ES-I3 (cell line): ENCODE results near the gene SCUBE2.
A peak's percentile ranks its signal among the peaks of the same experiment; 100 is the strongest.

Source experiments
- H3K36me3 ChIP-seq: 2 replicates; pipeline ENCODE4 v1.6.1; 2013; ENCODE audit warnings: mild to moderate bottlenecking, low read length, control low read depth, moderate library complexity; ENCODE audit not compliant: insufficient read depth
- H3K4me1 ChIP-seq: 2 replicates; pipeline ENCODE4 v1.6.1; 2013; ENCODE audit warnings: mild to moderate bottlenecking, control low read depth, low read length; ENCODE audit not compliant: insufficient read depth
- H3K9ac ChIP-seq: 2 replicates; pipeline ENCODE4 v1.6.1; 2013; ENCODE audit warnings: low read depth, mild to moderate bottlenecking, low read length, moderate library complexity
- H3K9me3 ChIP-seq: 2 replicates; pipeline ENCODE4 v1.6.1; 2013; ENCODE audit warnings: mild to moderate bottlenecking, low read length, moderate library complexity; ENCODE audit not compliant: control insufficient read depth, insufficient read depth

SCUBE2 gene

DNA sequence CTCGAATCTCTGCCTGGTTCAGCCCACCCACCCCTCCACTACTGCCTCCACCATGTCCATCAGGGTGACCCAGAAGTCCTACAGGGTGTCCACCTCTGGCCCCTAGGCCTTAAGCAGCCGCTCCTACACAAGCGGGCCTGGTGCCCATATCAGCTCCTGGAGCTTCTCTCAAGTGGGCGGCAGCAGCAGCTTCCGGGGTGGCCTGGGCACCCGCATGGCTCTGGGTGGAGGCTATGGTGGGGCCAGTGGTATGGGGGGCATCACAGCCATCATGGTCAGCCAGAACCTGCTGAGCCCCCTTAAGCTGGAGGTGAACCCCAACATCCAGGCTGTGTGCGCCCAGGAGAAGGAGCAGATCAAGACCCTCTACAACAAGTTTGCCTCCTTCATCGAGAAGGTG is 3.0 kb upstream of the SCUBE2 start:
- no peak overlapping the region for H3K9ac ChIP-seq
- no peaks in the 10 kb centered on the region for H3K36me3 ChIP-seq
- H3K9me3 ChIP-seq: no peaks in the 10 kb centered on the region
- H3K4me1 ChIP-seq: peaks cover 8% of the 10 kb centered on the region

DNA sequence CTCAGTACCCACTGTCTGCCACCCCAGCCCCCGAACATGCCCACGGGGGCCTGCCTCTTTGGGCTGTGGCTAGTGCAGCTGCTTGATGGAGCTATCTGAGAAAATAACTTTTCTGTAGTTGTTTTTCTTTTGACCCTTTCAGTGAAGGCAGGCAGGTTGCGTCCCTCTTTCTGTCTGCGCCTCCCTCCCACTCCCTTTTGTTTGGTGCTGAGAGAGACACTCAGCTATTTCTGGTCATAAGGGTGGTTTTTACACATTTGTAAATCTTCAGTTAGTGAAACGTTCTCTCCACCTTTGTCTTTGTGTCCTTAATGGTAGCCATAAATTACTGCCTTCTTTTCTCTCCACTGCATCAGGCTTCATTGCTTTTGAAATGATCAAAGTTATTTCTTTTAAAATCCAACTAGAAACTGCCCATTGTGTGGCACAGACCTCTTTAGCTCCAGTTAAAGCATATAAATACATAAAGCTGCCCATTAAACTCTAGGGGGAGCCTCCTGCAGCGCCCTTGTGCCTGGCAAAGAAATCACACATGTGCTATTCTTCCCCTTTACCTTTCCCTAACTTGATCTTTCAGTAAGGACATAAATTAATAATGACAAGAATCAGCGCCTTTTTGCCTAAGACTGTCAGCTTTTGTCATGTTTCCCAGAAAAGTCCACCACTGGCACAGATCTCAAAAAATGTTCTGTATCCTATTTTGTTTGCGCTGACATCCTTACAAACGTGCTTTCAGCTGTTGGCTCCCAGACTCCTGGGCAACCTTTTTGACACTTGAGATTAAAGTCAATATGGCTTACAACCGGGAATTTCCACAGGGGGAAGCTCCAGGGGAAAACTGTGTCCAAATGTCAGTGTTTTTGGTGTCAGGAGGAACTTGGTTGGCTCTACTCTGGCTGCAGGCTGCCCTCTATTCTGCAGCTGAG is 1.7 kb upstream of the SCUBE2 start:
- Histone ChIP-seq H3K9me3 (no peaks in the 10 kb centered on the region), H3K4me1 (peaks cover 10% of the 10 kb centered on the region), H3K36me3 (no peaks in the 10 kb centered on the region), H3K9ac (no peak overlapping the region)

DNA sequence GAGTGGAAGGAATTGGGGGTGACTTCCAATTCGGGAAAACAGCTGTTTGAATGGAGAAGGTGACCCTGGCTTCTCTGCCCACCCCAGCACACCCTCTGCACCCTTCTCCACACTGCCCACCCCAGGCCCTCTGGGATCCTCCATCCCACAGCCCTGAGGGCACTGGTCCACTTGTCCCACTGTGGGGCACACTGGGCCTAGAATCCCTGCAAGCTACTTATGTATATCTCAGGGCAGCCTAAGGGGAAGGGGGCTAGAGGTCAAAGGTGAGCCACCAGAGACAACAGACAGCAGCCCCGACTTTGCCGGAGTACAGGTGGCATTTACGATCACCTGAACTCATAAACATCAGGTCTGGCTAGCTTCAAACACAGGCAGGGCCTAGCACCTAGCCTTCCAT is 673 bp upstream of the SCUBE2 start:
- Histone ChIP-seq H3K9me3 (no peaks in the 10 kb centered on the region), H3K36me3 (no peaks in the 10 kb centered on the region), H3K4me1 (peaks cover 10% of the 10 kb centered on the region), H3K9ac (peak overlapping the region; percentile 59; the same call in 1 of the 2 replicates)

DNA sequence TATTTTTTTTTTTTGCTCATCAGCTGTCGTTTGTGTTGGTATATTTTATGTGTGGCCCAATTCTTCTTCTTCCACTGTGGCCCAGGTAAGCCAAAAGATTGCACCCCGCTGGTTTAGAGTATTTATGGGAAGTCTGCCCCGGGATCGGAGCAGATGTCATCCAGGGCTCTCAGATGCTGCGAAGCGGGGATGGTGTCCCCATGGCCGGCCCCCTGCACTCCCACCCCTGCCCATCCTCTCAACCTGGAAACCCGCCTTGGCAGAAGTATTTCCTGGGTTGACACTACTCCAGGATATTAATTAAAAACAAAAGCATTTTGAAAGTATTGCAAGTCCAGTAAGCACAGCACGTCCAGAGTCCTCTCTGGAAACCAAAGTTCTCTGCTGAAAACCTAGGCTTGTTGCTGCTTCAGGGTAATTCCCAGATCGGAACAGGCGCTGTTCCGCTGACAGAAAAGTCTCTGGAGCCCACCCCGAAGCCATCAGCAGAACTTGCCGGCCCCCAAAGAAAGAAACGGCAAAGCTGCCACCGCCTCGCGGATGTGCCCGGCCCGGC is 833 bp downstream of the SCUBE2 start:
- Histone ChIP-seq H3K36me3 (no peaks in the 10 kb centered on the region), H3K9ac (peak overlapping the region; percentile 59; the same call in 1 of the 2 replicates), H3K4me1 (peaks cover 10% of the 10 kb centered on the region), H3K9me3 (no peaks in the 10 kb centered on the region)

DNA sequence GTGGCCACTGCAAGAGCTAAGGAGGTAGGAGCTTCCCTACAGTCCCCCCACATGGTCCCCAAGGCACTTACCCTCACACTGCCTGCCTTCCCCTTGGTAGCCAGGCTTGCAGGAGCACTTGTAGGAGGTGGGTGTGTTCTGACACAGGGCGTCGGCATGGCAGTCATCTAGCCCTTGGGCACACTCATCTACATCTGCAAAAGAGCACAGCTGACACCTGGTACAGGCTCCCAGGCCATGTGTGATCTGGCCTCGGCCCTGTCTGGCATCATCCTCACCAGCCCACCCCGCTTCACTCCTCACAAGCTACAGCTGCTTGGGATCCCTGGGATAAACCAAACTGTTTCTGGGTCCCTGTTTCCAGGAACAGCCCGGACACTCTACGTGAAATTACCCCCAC is 1.8 kb downstream of the SCUBE2 start:
- Histone ChIP-seq H3K9me3 (no peaks in the 10 kb centered on the region), H3K36me3 (no peaks in the 10 kb centered on the region), H3K9ac (no peak overlapping the region), H3K4me1 (peaks cover 10% of the 10 kb centered on the region)

DNA sequence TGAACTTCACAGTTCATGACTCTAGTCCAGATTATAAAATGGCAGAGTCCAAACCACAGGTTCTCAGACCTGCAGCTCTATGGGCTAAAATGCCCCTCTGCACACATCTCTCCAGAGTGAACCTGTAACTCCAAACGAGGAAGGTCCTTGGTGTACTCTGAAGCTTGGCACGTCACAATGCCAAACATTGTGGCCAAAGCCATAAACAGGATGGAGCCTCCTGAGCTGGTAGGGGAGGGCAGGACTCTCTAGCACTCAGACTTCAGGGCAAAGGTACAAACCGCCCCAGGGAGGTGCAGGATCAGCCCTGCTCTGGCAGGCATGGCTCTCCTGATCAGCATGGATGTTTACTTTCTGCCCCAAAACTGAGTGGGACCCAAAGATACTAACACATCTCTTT is 2.3 kb downstream of the SCUBE2 start:
- Histone ChIP-seq H3K36me3 (no peaks in the 10 kb centered on the region), H3K9ac (no peak overlapping the region), H3K4me1 (peaks cover 10% of the 10 kb centered on the region), H3K9me3 (no peaks in the 10 kb centered on the region)

DNA sequence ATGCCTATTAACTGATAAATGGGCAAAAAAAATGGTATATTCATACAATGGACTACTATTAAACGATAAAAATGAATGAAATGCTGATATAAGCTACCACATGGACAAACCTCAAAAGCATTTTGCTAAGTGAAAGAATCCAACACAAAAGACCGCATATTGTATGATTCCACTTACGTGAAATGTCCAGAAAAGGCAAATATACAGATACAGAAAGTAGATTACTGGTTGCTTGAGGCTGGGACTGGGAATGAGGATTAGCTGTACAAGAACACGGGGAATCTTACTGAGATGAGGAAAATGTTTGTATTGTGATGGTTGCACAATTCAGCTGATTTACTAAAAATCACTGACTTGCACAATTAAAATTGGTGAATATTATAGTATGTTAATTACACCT is 8.8 kb downstream of the SCUBE2 start:
- no peaks in the 10 kb centered on the region for H3K9me3 ChIP-seq
- no peaks in the 10 kb centered on the region for H3K36me3 ChIP-seq
- no peak overlapping the region for H3K9ac ChIP-seq
- peaks cover 4% of the 10 kb centered on the region; the same call in 1 of the 2 replicates for H3K4me1 ChIP-seq

DNA sequence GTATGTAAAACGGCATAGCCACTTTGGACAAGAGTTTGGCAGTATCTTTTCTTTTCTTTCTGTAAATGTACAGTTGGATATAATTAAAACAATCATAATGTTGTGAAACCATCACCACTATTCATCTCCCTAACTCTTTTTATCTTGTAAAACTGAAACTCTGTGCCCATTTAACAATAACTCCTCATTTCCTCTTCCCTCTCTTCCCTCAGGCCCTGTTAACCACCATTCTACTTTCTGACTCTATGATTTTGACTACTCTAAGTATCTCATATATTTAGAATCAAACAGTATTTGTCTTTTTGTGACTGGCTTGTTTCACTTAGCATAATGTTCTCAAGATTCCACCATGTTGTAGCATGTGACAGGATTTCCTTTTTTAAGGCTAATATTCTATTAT is 10.2 kb downstream of the SCUBE2 start:
- no peak overlapping the region for H3K9ac ChIP-seq
- peaks cover 4% of the 10 kb centered on the region; the same call in 1 of the 2 replicates for H3K4me1 ChIP-seq
- no peaks in the 10 kb centered on the region for H3K9me3 ChIP-seq
- no peaks in the 10 kb centered on the region for H3K36me3 ChIP-seq

DNA sequence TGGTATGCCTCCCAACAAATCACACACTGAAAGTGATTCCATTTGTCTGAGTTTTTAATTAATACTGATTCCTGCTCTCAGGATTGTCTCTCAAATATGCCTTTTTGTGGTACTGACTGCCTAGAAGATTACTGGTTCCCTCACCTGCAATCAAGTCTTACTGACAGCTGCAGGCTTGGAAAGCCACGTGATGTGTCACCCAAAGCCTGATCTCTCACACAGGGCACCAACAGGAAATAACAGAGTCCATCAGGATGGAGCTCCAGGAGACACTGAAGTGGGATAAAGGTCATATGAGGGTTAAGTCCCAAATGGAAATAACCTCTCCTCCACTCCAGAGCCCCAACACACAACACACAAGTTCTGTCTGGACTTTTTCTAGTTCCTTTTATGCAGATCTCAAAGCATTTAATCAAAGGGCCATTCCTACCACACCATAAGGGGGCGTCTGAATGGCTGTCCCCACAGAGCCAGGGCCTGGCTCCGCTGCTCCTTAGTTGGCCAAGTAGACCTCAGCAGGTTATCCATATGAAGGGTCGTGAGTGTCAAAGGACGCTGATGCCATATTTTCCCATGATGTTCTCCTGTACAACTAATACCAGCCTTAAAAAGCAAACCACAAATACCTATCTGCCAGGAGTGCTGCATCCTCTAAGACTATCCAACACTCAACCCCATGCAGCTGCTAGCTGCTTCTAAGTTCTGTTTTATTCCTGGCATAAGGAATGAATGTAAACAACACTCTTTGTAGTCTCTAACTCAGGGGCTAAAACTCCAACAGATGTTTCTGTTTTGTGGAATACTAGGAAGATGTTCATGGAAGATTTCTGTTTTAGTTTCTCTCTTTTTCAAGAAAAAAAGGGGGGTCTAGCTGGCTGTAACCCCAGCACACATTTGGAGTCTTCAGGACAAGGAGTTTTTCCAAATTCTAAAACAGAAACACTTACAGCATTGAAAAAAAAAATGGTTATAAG is 13.0 kb downstream of the SCUBE2 start:
- H3K9me3 ChIP-seq: no peaks in the 10 kb centered on the region
- peaks cover 4% of the 10 kb centered on the region for H3K4me1 ChIP-seq
- no peaks in the 10 kb centered on the region for H3K36me3 ChIP-seq
- no peak overlapping the region for H3K9ac ChIP-seq

DNA sequence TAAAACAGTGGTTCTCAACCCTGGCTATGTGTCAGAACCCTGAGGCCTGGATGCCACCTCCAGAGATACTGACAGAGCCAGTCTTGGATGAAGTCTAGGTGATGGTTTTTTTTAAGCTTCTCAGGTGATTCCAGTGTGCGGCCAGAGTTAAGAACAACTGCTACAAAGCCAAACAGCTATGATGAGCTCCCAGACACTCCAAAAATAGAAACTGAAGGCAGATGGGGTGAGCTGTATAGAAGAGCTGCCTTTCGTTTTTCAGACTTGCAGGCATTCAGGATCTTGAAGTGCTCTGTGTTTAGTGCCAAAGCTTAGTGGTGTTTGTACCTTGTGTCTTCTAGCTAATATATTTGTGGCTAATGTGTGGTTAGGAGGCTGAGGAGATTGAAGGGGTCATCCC is 14.2 kb downstream of the SCUBE2 start:
- Histone ChIP-seq H3K9me3 (no peaks in the 10 kb centered on the region), H3K36me3 (no peaks in the 10 kb centered on the region), H3K9ac (no peak overlapping the region), H3K4me1 (peaks cover 4% of the 10 kb centered on the region)

DNA sequence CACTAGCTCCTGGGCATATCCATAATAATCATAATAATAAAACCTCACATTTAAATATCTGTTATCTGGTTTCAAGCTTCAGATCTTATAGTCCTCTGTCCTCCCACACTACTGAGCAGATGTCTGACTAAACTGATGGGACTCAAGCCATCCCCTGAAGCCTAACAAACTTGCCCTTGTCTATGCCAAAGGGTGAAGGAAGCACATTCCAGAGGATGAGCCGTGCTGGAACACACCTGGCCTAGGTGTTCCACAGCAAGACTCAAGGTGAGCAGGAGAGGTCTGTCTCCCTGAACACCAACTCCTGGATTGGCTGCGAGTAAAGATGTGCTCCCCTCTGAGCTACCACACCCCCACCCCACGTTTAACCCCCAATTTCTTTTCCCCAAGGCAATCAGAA is 14.7 kb downstream of the SCUBE2 start:
- Histone ChIP-seq H3K9me3 (no peaks in the 10 kb centered on the region), H3K36me3 (no peaks in the 10 kb centered on the region), H3K4me1 (peaks cover 6% of the 10 kb centered on the region), H3K9ac (no peak overlapping the region)

DNA sequence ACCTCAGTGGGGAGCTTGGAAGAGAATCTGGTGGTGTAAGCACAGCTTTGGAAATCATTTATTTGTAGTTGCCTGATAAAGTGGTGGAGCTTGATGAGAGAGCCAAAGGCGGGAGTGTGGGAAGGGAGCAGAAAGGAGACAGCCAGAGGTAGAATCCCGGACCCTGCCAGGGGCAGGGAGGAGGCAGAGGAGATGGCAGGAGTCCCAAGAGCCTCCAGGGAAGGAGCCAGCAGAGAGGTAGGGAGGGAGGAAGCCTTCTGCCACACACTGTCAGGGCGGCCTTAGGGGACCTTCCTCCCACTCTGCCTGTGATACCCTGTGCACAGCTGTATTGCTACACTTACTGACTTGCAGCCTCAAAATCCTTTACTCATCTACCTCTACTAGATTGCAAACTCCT is 15.4 kb downstream of the SCUBE2 start:
- H3K9me3 ChIP-seq: no peaks in the 10 kb centered on the region
- H3K36me3 ChIP-seq: no peaks in the 10 kb centered on the region
- H3K9ac ChIP-seq: no peak overlapping the region
- H3K4me1 ChIP-seq: peaks cover 12% of the 10 kb centered on the region

DNA sequence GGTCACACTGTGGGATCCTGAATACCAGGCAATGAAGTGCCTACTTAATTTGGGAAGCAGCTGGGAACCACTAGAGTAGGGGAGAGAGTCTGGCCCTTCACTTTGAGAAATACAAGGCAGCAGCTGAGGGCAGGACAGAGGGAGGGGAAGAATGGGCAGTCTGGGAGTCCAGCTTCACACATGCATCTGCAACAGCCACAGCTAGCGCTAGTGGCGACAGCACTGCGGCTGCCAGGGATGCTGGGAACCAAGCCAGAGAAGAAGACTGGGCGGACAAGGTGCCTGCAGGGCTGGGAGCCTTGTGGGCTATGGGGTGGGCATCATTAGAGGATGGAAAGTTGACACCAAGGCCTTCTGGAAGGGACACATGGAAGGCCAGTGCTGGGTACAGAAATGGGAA is 15.8 kb downstream of the SCUBE2 start:
- Histone ChIP-seq H3K4me1 (peaks cover 14% of the 10 kb centered on the region), H3K9me3 (no peaks in the 10 kb centered on the region), H3K9ac (no peak overlapping the region), H3K36me3 (no peaks in the 10 kb centered on the region)

DNA sequence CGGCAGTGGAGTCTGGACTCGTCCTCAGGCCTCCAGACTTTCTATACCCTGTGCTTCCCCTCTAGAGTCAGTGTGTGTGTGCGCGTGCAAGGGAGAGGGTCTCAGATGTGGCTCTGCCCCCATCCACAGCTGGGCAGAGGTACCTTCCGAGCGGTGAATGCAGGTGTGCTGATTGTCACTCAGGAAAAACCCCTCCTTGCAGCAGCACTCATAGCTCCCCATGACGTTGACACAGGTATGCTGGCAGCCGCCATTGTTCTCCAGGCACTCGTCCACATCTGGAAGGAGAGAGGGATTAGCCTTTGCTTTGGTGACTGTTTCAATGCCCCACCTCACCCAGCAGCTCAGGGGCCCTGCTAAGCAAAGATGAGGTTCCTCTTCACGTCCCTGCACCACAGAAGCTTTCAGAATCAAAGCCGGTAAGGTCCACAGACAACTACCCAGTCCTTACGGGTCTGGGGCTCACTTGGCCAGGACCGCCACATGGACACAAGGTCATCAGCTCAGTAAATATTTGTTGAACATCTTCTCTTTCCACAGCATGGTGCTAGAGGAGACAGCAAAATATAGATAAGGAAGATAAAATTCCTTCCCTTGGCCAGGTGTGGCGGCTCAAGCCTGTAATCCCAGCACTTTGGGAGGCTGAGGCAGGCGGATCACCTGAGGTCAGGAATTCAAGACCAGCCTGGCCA is 16.9 kb downstream of the SCUBE2 start:
- H3K9me3 ChIP-seq: no peaks in the 10 kb centered on the region
- H3K36me3 ChIP-seq: no peaks in the 10 kb centered on the region
- H3K4me1 ChIP-seq: peaks cover 14% of the 10 kb centered on the region
- no peak overlapping the region for H3K9ac ChIP-seq
